K562 (cell line): ENCODE results near the gene DENND6A. TPM values are rescaled to one million over a fixed set of nuclear protein-coding genes. Genes with fewer than 3 reads are reported as not detected.

Experiments
- ARHGAP35 ChIP-seq: fragments of 450-650 bp; IDR thresholded peaks from 2 replicates; pipeline ENCODE4 v1.6.1; 2018; ENCODE audit not compliant: partially characterized antibody
- ARID1B ChIP-seq: fragments of 450-650 bp; IDR thresholded peaks from 2 replicates; pipeline ENCODE4 v1.6.1; 2016; ENCODE audit warnings: antibody characterized with exemption, mild to moderate bottlenecking, inconsistent platforms
- ARID2 ChIP-seq: fragments of 450-650 bp; IDR thresholded peaks from 2 replicates; pipeline ENCODE4 v1.6.1; 2017; ENCODE audit warnings: antibody characterized with exemption, mild to moderate bottlenecking
- DMBX1 ChIP-seq: fragments of 250-450 bp; sonication (Bioruptor Pico); IDR thresholded peaks from 2 replicates; pipeline ENCODE4 v1.8.0; 2022; ENCODE audit warnings: inconsistent platforms, mild to moderate bottlenecking, moderate library complexity, borderline replicate concordance
- ERF ChIP-seq: fragments of 450-650 bp; formaldehyde crosslinking; IDR thresholded peaks from 2 replicates; pipeline ENCODE4 v1.4.0; 2020; ENCODE audit warnings: mild to moderate bottlenecking, mixed read lengths
- GTF2E2 ChIP-seq: fragments of 200-800 bp; sonication (Bioruptor generic); IDR thresholded peaks from 2 replicates; pipeline ENCODE4 v1.6.1; 2016; ENCODE audit warnings: missing genetic modification characterization, missing compliant biosample characterization
- GTF2F1 ChIP-seq: IDR thresholded peaks from 2 replicates; pipeline ENCODE4 v1.6.1; 2011; ENCODE audit warnings: low read depth, low read length, improper control_type of control experiment
- HDAC2 ChIP-seq: fragments of 450-650 bp; IDR thresholded peaks from 2 replicates; pipeline ENCODE4 v1.6.1; 2016; ENCODE audit warnings: mild to moderate bottlenecking
- HLTF ChIP-seq: fragments of 450-650 bp; IDR thresholded peaks from 2 replicates; pipeline ENCODE4 v1.6.1; 2016
- HOXB6 ChIP-seq: fragments of 250-450 bp; sonication (Bioruptor Pico); IDR thresholded peaks from 2 replicates; pipeline ENCODE4 v1.5.1; 2022; ENCODE audit warnings: mild to moderate bottlenecking, borderline replicate concordance
- KLF6 ChIP-seq: fragments of 250-450 bp; sonication (Bioruptor Pico); IDR thresholded peaks from 2 replicates; pipeline ENCODE4 v1.4.0; 2020; ENCODE audit warnings: mild to moderate bottlenecking, moderate library complexity, borderline replicate concordance
- L3MBTL2 ChIP-seq: fragments of 450-650 bp; IDR thresholded peaks from 2 replicates; pipeline ENCODE4 v1.6.1; 2016; ENCODE audit warnings: mild to moderate bottlenecking, moderate library complexity
- MTA1 ChIP-seq: fragments of 450-650 bp; IDR thresholded peaks from 2 replicates; pipeline ENCODE4 v1.6.1; 2017; ENCODE audit warnings: borderline replicate concordance
- NELFE ChIP-seq: IDR thresholded peaks from 2 replicates; pipeline ENCODE4 v1.6.1; 2011; ENCODE audit warnings: mild to moderate bottlenecking; ENCODE audit not compliant: insufficient read depth, insufficient read length
- PHTF2 ChIP-seq: fragments of 250-450 bp; sonication (Bioruptor Pico); IDR thresholded peaks from 2 replicates; pipeline ENCODE4 v1.5.0; 2021; ENCODE audit warnings: mild to moderate bottlenecking
- POLR3G ChIP-seq: IDR thresholded peaks from 2 replicates; pipeline ENCODE4 v1.6.1; 2011; ENCODE audit not compliant: insufficient read length, insufficient replicate concordance; ENCODE audit errors: extremely low read depth
- PPARD ChIP-seq: fragments of 250-450 bp; sonication (Bioruptor Pico); IDR thresholded peaks from 2 replicates; pipeline ENCODE4 v1.8.0; 2022; ENCODE audit warnings: inconsistent platforms, mild to moderate bottlenecking, moderate library complexity
- SRF ChIP-seq, 2 experiments: fragments of 250-450, 450-650 bp in 1 of 2; sonication (Bioruptor Pico) in 1 of 2; sonication (generic) in 1 of 2; formaldehyde crosslinking; IDR thresholded peaks; 2 replicates each; pipeline versions ENCODE4 v1.5.0 to v1.5.1; 2020 to 2022; ENCODE audit warnings: mild to moderate bottlenecking in 1 of 2, missing genetic modification reagents in 1 of 2
- SRSF7 ChIP-seq: fragments of 200-400 bp; formaldehyde crosslinking; optimal IDR thresholded peaks from 2 replicates; pipeline ENCODE3; 2017; ENCODE audit warnings: mild to moderate bottlenecking, low read depth, low read length
- TEAD2 ChIP-seq: fragments of 450-650 bp; IDR thresholded peaks from 2 replicates; pipeline ENCODE4 v1.6.1; 2016; ENCODE audit warnings: missing genetic modification characterization, control low read depth, missing compliant biosample characterization
- ZBED1 ChIP-seq: IDR thresholded peaks from 2 replicates; pipeline ENCODE4 v1.6.1; 2014
- ZC3H11A ChIP-seq: IDR thresholded peaks from 2 replicates; pipeline ENCODE4 v1.6.1; 2012; ENCODE audit warnings: low read depth, low read length, improper control_type of control experiment
- ZFP36 ChIP-seq: fragments of 150-350 bp; IDR thresholded peaks from 2 replicates; pipeline ENCODE4 v1.6.1; 2018; ENCODE audit warnings: low read length, low read depth; ENCODE audit not compliant: partially characterized antibody
- ZNF592 ChIP-seq: fragments of 450-650 bp; IDR thresholded peaks from 2 replicates; pipeline ENCODE4 v1.6.1; 2017; ENCODE audit warnings: antibody characterized with exemption, mild to moderate bottlenecking
- polyA plus RNA-seq, 8 experiments: library from polyadenylated mRNA; depleted of rRNA in 4 of 8; stranded (reverse) in 5 of 8; unstranded in 3 of 8; fragments of >200 nt; fragmentation: Nextera tagmentation in 2 of 8; fragmentation: Illumina TruSeq in 1 of 8; extraction: Ambion mirVana in 2 of 8; extraction: Trizol in 1 of 8; gene quantifications; 2 replicates each; pipeline versions ENCODE4 v1.2.1 to v1.2.3, GENCODE V29; 2011 to 2014; ENCODE audit warnings: inconsistent platforms in 1 of 8, missing spikeins in 1 of 8
- total RNA-seq, 7 experiments: library from RNA; depleted of rRNA in 6 of 7; stranded (reverse); fragments of >200 nt in 6 of 7; fragmentation: Illumina TruSeq in 2 of 7; extraction: Trizol in 2 of 7; gene quantifications; 2 replicates each; pipeline versions ENCODE4 v1.2.1 to v1.2.3, GENCODE V29; 2011 to 2021; ENCODE audit warnings: low replicate concordance in 1 of 7
- TF ChIP-seq, protein P1 (sequence below): sonication (generic); formaldehyde crosslinking; IDR thresholded peaks from 2 replicates; pipeline ENCODE4 v1.8.1; 2023; ENCODE audit warnings: mild to moderate bottlenecking, missing genetic modification reagents

The DENND6A gene
- total and polyA plus RNA-seq, 9 of the 15 experiments (the other 6 are each of a cell fraction or from before 2014, with no cell fraction given), result 1.5 to 12.7 (median 7.1) TPM

DNA sequence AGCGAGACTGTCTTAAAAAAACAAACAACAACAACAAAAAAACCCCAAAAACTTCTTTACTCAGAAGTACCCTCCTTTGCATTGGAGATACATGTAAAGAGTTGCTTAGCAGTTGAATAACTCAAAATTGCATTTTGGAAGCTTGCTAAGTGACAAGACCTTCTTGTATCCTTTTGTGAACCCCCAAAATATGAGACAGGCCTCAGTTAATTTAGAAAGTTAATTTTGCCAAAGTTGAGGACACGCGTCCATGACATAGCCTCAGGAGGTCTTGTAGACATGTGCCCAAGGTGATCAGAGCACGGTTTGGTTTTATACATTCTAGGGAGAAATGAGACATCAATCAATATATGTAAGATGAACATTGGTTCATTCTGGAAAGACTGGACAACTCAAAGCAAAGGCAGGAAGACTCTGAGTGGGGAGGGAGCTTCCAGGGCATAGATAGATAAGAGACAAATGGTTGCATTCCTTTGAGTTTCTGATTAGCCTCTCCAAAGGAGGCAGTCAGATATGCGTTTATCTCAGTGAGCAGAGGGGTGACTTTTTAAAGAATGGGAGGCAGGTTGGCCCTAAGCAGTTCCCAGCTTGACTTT is 94.0 kb downstream of the DENND6A start (continued):
- no peak for TF ChIP-seq POLR3G
- TF ChIP-seq MTA1, result 0 out of 2 replicates have a peak, but pooled peaks have one; percentile 26
- no peak for TF ChIP-seq GTF2F1
- TF ChIP-seq, protein P1, sequence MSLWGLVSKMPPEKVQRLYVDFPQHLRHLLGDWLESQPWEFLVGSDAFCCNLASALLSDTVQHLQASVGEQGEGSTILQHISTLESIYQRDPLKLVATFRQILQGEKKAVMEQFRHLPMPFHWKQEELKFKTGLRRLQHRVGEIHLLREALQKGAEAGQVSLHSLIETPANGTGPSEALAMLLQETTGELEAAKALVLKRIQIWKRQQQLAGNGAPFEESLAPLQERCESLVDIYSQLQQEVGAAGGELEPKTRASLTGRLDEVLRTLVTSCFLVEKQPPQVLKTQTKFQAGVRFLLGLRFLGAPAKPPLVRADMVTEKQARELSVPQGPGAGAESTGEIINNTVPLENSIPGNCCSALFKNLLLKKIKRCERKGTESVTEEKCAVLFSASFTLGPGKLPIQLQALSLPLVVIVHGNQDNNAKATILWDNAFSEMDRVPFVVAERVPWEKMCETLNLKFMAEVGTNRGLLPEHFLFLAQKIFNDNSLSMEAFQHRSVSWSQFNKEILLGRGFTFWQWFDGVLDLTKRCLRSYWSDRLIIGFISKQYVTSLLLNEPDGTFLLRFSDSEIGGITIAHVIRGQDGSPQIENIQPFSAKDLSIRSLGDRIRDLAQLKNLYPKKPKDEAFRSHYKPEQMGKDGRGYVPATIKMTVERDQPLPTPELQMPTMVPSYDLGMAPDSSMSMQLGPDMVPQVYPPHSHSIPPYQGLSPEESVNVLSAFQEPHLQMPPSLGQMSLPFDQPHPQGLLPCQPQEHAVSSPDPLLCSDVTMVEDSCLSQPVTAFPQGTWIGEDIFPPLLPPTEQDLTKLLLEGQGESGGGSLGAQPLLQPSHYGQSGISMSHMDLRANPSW (CRISPR knock-in tag), result no peak
- TF ChIP-seq PHTF2, result no peak
- peak; percentile 81; the same call in 1 of the 2 replicates for TF ChIP-seq HDAC2
- no peak for TF ChIP-seq SRSF7
- TF ChIP-seq TEAD2 (tag), result no peak
- no peak for TF ChIP-seq KLF6 (CRISPR knock-in tag)
- no peak for TF ChIP-seq GTF2E2 (tag)
- TF ChIP-seq L3MBTL2, result 0 out of 2 replicates have a peak, but pooled peaks have one; percentile 14
- TF ChIP-seq PPARD (CRISPR knock-in tag), result no peak
- peak; percentile 97 for TF ChIP-seq ARID1B
- TF ChIP-seq HOXB6 (CRISPR knock-in tag), result no peak
- TF ChIP-seq ARID2, result no peak
- TF ChIP-seq ZFP36, result no peak
- TF ChIP-seq ERF (CRISPR knock-in tag), result 0 out of 2 replicates have a peak, but pooled peaks have one; percentile 22
- no peak; the same call in 1 of the 2 replicates for TF ChIP-seq HLTF
- peak; percentile 75 for TF ChIP-seq DMBX1 (CRISPR knock-in tag)
- no peak for TF ChIP-seq ZC3H11A
- TF ChIP-seq ARHGAP35, result no peak
- TF ChIP-seq NELFE, result no peak
- 0 out of 2 replicates have a peak, but pooled peaks have one; percentile 16 for TF ChIP-seq ZNF592
- no peak for TF ChIP-seq SRF (CRISPR knock-in tag; IDR thresholded peaks at IDR 0.05)
- no peak for TF ChIP-seq ZBED1
